H1 (cell line): ENCODE measurements around the gene CCDC136. TPM values are rescaled to one million over a fixed set of nuclear protein-coding genes. Genes with fewer than 3 reads are reported as not detected.

Experiments used
- CTCF ChIA-PET: fragments of 300-600 bp; sonication (Branson Sonifier 250); formaldehyde crosslinking; loops from one replicate; lab custom pipeline; 2021; ENCODE audit not compliant: partially characterized antibody; lab: Charles Lee
- POLR2A ChIA-PET: fragments of 300-600 bp; sonication (Branson Sonifier 250); formaldehyde crosslinking; loops from one replicate; lab custom pipeline; 2021; ENCODE audit warnings: inconsistent platforms; ENCODE audit not compliant: partially characterized antibody; lab: Charles Lee
- DNase-seq, 2 experiments: peaks; one replicate each; pipeline versions ENCODE4 v3.0.0 to v3.0.0-alpha.2; 2010 to 2022; ENCODE audit warnings: low spot score in 2 of 2, low read depth in 1 of 2, mixed read lengths in 1 of 2
- FAIRE-seq: peaks from 2 replicates; lab custom pipeline; 2011; peaks lifted over from hg19 to GRCh38; lab: Jason Lieb, UNC
- H2AFZ ChIP-seq: 2 replicates; pipeline ENCODE4 v1.8.1; 2012; ENCODE audit warnings: low read length, inconsistent platforms
- H2AK5ac ChIP-seq: 2 replicates; pipeline ENCODE4 v1.6.1; 2013; ENCODE audit warnings: low read depth, low read length
- H2BK120ac ChIP-seq: replicated peaks from 2 replicates; pipeline ENCODE3; 2013; ENCODE audit warnings: low read depth, low read length, inconsistent platforms
- H2BK12ac ChIP-seq: 2 replicates; pipeline ENCODE4 v1.6.1; 2013; ENCODE audit warnings: low read depth, low read length
- H2BK15ac ChIP-seq: 2 replicates; pipeline ENCODE4 v1.6.1; 2013; ENCODE audit warnings: low read length
- H2BK20ac ChIP-seq: 2 replicates; pipeline ENCODE4 v1.6.1; 2013; ENCODE audit warnings: low read length
- H2BK5ac ChIP-seq: 2 replicates; pipeline ENCODE4 v1.6.1; 2013; ENCODE audit warnings: low read depth, low read length
- H3K14ac ChIP-seq: 2 replicates; pipeline ENCODE4 v1.6.1; 2013; ENCODE audit warnings: inconsistent platforms; ENCODE audit not compliant: insufficient read length
- H3K18ac ChIP-seq: 2 replicates; pipeline ENCODE4 v1.6.1; 2013; ENCODE audit warnings: low read length; ENCODE audit errors: extremely low read depth
- H3K23ac ChIP-seq: 2 replicates; pipeline ENCODE4 v1.6.1; 2013; ENCODE audit warnings: inconsistent platforms; ENCODE audit not compliant: insufficient read length
- H3K23me2 ChIP-seq: 2 replicates; pipeline ENCODE4 v1.6.1; 2013; ENCODE audit warnings: low read depth, low read length
- H3K27ac ChIP-seq: 2 replicates; pipeline ENCODE4 v1.6.1; 2011; ENCODE audit warnings: low read depth, low read length, inconsistent platforms
- H3K27me3 ChIP-seq, 4 experiments: replicated peaks in 1 of 4; 1 replicate in 1 of 4; 2 replicates in 3 of 4; pipeline versions ENCODE4 v1.6.1 to v1.8.1; 2011 to 2013; ENCODE audit warnings: low read length in 3 of 4, mild to moderate bottlenecking in 3 of 4, inconsistent platforms in 2 of 4, mixed read lengths in 2 of 4, moderate library complexity in 1 of 4; ENCODE audit not compliant: control insufficient read depth in 3 of 4, insufficient read depth in 3 of 4; ENCODE audit errors: extremely low read depth in 1 of 4
- H3K36me3 ChIP-seq, 4 experiments: 2 replicates each; pipeline versions ENCODE4 v1.6.1 to v1.8.1; 2011 to 2013; ENCODE audit warnings: mild to moderate bottlenecking in 4 of 4, low read length in 3 of 4, moderate library complexity in 2 of 4, control low read depth in 1 of 4, inconsistent platforms in 1 of 4; ENCODE audit not compliant: insufficient read depth in 4 of 4, control insufficient read depth in 2 of 4
- H3K4ac ChIP-seq: replicated peaks from 2 replicates; pipeline ENCODE3; 2013; ENCODE audit warnings: low read length, low read depth, mixed read lengths, inconsistent platforms; ENCODE audit not compliant: insufficient read length
- H3K4me1 ChIP-seq, 4 experiments: replicated peaks in 1 of 4; 1 replicate in 1 of 4; 2 replicates in 3 of 4; pipeline versions ENCODE4 v1.6.1 to v1.8.1; 2011 to 2013; ENCODE audit warnings: low read length in 3 of 4, inconsistent platforms in 2 of 4, mixed read lengths in 1 of 4; ENCODE audit not compliant: insufficient read depth in 4 of 4, control insufficient read depth in 3 of 4
- H3K4me2 ChIP-seq, 2 experiments: 2 replicates each; pipeline versions ENCODE4 v1.6.1 to v1.8.1; 2011 to 2013; ENCODE audit warnings: low read depth in 2 of 2, low read length in 2 of 2, control low read depth in 1 of 2, inconsistent platforms in 1 of 2, mild to moderate bottlenecking in 1 of 2; ENCODE audit not compliant: insufficient read depth in 1 of 2
- H3K4me3 ChIP-seq, 4 experiments: fragments of 200-600, 300-600 bp in 1 of 4; sonication (generic), shearing (Covaris generic), sonication (Bioruptor Twin) in 1 of 4; 2 replicates each; pipeline versions ENCODE4 v1.5.1 to v1.8.1; 2011 to 2016; ENCODE audit warnings: low read length in 4 of 4, low read depth in 3 of 4, control low read depth in 2 of 4, inconsistent platforms in 2 of 4, mild to moderate bottlenecking in 2 of 4, mixed read lengths in 1 of 4, moderate library complexity in 1 of 4; ENCODE audit not compliant: insufficient read depth in 2 of 4; ENCODE audit errors: extremely low read depth in 1 of 4
- H3K56ac ChIP-seq: replicated peaks from 2 replicates; pipeline ENCODE3; 2013; ENCODE audit warnings: low read depth, mild to moderate bottlenecking, mixed read lengths, low read length, inconsistent platforms; ENCODE audit not compliant: insufficient read length
- H3K79me1 ChIP-seq: 2 replicates; pipeline ENCODE4 v1.6.1; 2013; ENCODE audit warnings: low read depth, low read length, control low read depth
- H3K79me2 ChIP-seq, 2 experiments: 2 replicates each; pipeline versions ENCODE4 v1.6.1 to v1.8.1; 2012 to 2013; ENCODE audit warnings: low read length in 2 of 2, mild to moderate bottlenecking in 2 of 2, inconsistent platforms in 1 of 2; ENCODE audit not compliant: insufficient read depth in 2 of 2, control insufficient read depth in 1 of 2
- H3K9ac ChIP-seq, 4 experiments: replicated peaks in 1 of 4; 1 replicate in 1 of 4; 2 replicates in 3 of 4; pipeline versions ENCODE4 v1.6.1 to v1.8.1; 2011 to 2013; ENCODE audit warnings: low read depth in 3 of 4, low read length in 3 of 4, control low read depth in 2 of 4, mild to moderate bottlenecking in 2 of 4, moderate library complexity in 2 of 4, inconsistent platforms in 1 of 4; ENCODE audit errors: extremely low read depth in 1 of 4
- H3K9me3 ChIP-seq, 2 experiments: 2 replicates each; pipeline versions ENCODE4 v1.6.1 to v1.8.1; 2012 to 2013; ENCODE audit warnings: mild to moderate bottlenecking in 2 of 2, moderate library complexity in 2 of 2, control low read depth in 1 of 2, inconsistent platforms in 1 of 2, low read depth in 1 of 2, low read length in 1 of 2, mixed read lengths in 1 of 2; ENCODE audit not compliant: insufficient read depth in 2 of 2
- H4K20me1 ChIP-seq, 2 experiments: replicated peaks in 1 of 2; 2 replicates each; pipeline versions ENCODE3 to v1.8.1; 2011 to 2013; ENCODE audit warnings: inconsistent platforms in 2 of 2, low read length in 2 of 2, mild to moderate bottlenecking in 1 of 2; ENCODE audit not compliant: insufficient read depth in 2 of 2, control insufficient read depth in 1 of 2
- H4K5ac ChIP-seq: 2 replicates; pipeline ENCODE4 v1.6.1; 2013; ENCODE audit warnings: low read length, low read depth, mixed read lengths, inconsistent platforms; ENCODE audit not compliant: insufficient read length
- H4K8ac ChIP-seq: 2 replicates; pipeline ENCODE4 v1.8.0; 2013; ENCODE audit warnings: mild to moderate bottlenecking, moderate library complexity, low read length, inconsistent platforms; ENCODE audit not compliant: insufficient read depth; ENCODE audit errors: extremely low read depth
- H4K91ac ChIP-seq: replicated peaks from 2 replicates; pipeline ENCODE3; 2013; ENCODE audit warnings: low read length, mixed read lengths, inconsistent platforms; ENCODE audit not compliant: insufficient read length
- ATF2 ChIP-seq: IDR thresholded peaks from 2 replicates; pipeline ENCODE4 v1.6.1; 2012; ENCODE audit warnings: low read length, inconsistent platforms
- CTBP2 ChIP-seq: IDR thresholded peaks from 2 replicates; pipeline ENCODE4 v1.7.0; 2011; ENCODE audit warnings: borderline replicate concordance, mild to moderate bottlenecking, moderate library complexity, mixed read lengths, low read length; ENCODE audit not compliant: insufficient read depth, insufficient read length
- EZH2 ChIP-seq: fragments of 200-600 bp; sonication (generic); IDR thresholded peaks from 2 replicates; pipeline ENCODE4 v1.7.1; 2012; ENCODE audit warnings: low read depth, mild to moderate bottlenecking, moderate library complexity, low read length, inconsistent platforms; ENCODE audit not compliant: severe bottlenecking
- PHF8 ChIP-seq: fragments of 200-600 bp; sonication (generic); conservative IDR thresholded peaks from 2 replicates; pipeline ENCODE4 v1.7.1; 2012; ENCODE audit warnings: low read depth, mild to moderate bottlenecking, inconsistent platforms, low read length, moderate library complexity
- RFX5 ChIP-seq: IDR thresholded peaks from 2 replicates; pipeline ENCODE4 v1.6.1; 2011; ENCODE audit warnings: low read depth, low read length, improper control_type of control experiment, borderline replicate concordance
- WGBS, 2 experiments: shearing (Covaris generic) in 1 of 2; methylation state at CpG; one replicate each; pipeline versions ENCODE4 v1.1.6 to v1.1.7; 2013 to 2015; ENCODE audit warnings: low lambda C conversion rate in 2 of 2, mixed read lengths in 2 of 2, inconsistent platforms in 1 of 2, low coverage in 1 of 2, missing lambda C conversion rate in 1 of 2; ENCODE audit not compliant: insufficient replicate concordance in 2 of 2, insufficient coverage in 1 of 2, insufficient read length in 1 of 2; ENCODE audit errors: extremely low coverage in 1 of 2, missing lambda C conversion rate in 1 of 2; 5-methylcytosine and 5-hydroxymethylcytosine counted together
- polyA plus RNA-seq, 7 experiments: library from polyadenylated mRNA; depleted of rRNA in 3 of 7; stranded (reverse) in 5 of 7; unstranded in 2 of 7; fragments of >200 nt in 5 of 7; fragments of 200-250 nt in 2 of 7; gene quantifications; 1 replicate in 5 of 7; 2 replicates in 1 of 7; 4 replicates in 1 of 7; pipeline versions ENCODE4 v1.2.1 to v1.2.3, GENCODE V29; 2011 to 2013; ENCODE audit warnings: missing spikeins in 2 of 7, mixed read lengths in 2 of 7
- total RNA-seq: library from RNA; stranded (reverse); fragmentation: NEBNext Ultra II Directional; extraction: Animal tissue kit (Norgen Biotek cat#: 25700); gene quantifications from 2 replicates; pipeline ENCODE4 v1.2.1, GENCODE V29; 2021

The CCDC136 gene
- total and polyA plus RNA-seq, 2 of the 8 experiments (the other 6 are each of a cell fraction or from before 2014, with no cell fraction given): 35.6 to 47.7 TPM

- no peaks in the 10 kb centered on the region for H3K9me3 ChIP-seq
- no peak overlapping the region for H3K56ac ChIP-seq
- peaks cover 0 to 2% of the 10 kb centered on the region in 2 experiments for H4K20me1 ChIP-seq
- DNase-seq (no peak), FAIRE-seq (no peak)
- H2AFZ ChIP-seq: no peak overlapping the region
- no peak overlapping the region for H2BK5ac ChIP-seq
- H2BK120ac ChIP-seq: no peak overlapping the region
- 96% methylated on average over 16 of the region's 31 CpGs; no CpG with 5 or more reads in 1 of the 2 experiments for WGBS, 2 experiments
- no peak overlapping the region for H3K4me2 ChIP-seq
- H2BK20ac ChIP-seq: no peak overlapping the region
- ChIA-PET CTCF (interaction anchor here (1.3 to 11.5 kb wide), 5 partner anchors 14 to 35 kb away, joined by 4 to 148 read pairs (median 16); partner anchors contain the start of gene ATP6V1F), POLR2A (interaction anchor here (0.6 to 1.0 kb wide), 2 partner anchors 7 to 9 kb away, joined by 3 read pairs; no protein-coding TSS in a partner anchor)
- H3K79me2 ChIP-seq: no peaks in the 10 kb centered on the region
- no peaks in the 10 kb centered on the region for H3K79me1 ChIP-seq
- no peak overlapping the region for H2BK12ac ChIP-seq
- no peak overlapping the region for H3K4ac ChIP-seq
- H3K9ac ChIP-seq: no peak overlapping the region
- H3K14ac ChIP-seq: no peak overlapping the region
- no peak overlapping the region for H3K27ac ChIP-seq
- no peaks in the 10 kb centered on the region for H3K36me3 ChIP-seq
- no peak overlapping the region for H2BK15ac ChIP-seq
- no peaks in the 10 kb centered on the region for H3K23me2 ChIP-seq
- no peak overlapping the region for H3K23ac ChIP-seq
- H3K4me1 ChIP-seq: no peaks in the 10 kb centered on the region; a peak in 1 of 7 replicates
- H4K5ac ChIP-seq: no peak overlapping the region
- H4K91ac ChIP-seq: no peak overlapping the region
- no peak overlapping the region for H3K4me3 ChIP-seq
- H2AK5ac ChIP-seq: no peak overlapping the region
- no peaks in the 10 kb centered on the region for H3K27me3 ChIP-seq
- H3K18ac ChIP-seq: no peak overlapping the region
- H4K8ac ChIP-seq: no peak overlapping the region
- TF ChIP-seq RFX5 (no peak), PHF8 (no peak), EZH2 (no peak), CTBP2 (no peak), ATF2 (no peak)
These were observed 56.8 kb downstream of the CCDC136 start for GRCh38 chr7:128848289-128849155.
